ENCODE data around the gene L3MBTL4.

GRCh38 chr18:6023551-6023950 is 391.2 kb downstream of the L3MBTL4 start:
- TF ChIP-seq CTCF (IDR thresholded peaks at IDR 0.05): no peak
- no peak for TF ChIP-seq POLR2A (IDR thresholded peaks at IDR 0.05)
